ENCODE data around the gene LRRC55. TPM values are rescaled to one million over a fixed set of nuclear protein-coding genes. Genes with fewer than 3 reads are reported as not detected.

LRRC55 gene
- total RNA-seq, 1 experiment from 2014 or later, result not detected

DNA sequence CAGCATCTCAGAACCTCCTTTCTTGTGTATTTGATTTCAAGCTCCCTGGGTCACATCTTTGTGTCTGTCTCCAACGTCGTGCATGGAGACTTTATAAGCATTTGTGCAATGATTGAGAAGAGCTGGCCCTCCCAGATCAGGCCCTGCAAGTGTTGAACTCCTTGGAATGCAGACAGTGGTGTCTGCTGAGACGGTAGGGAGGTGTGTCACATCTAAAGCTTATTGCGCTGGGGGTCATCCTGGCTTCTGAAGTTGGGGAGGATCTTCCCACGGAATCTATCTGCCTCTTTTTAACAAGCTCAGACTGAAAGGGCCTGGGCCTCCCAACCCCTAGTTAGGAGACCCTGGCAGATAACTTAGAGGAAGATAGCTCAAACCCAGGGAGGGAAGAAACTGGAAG is 48.6 kb downstream of the LRRC55 start:
- DNase-seq, result no peak
- H3K4me1 Mint-ChIP-seq (ENCODE audit: low read depth, unreplicated experiment), result peaks cover 7% of the 10 kb centered on the region
- peaks cover 62% of the 10 kb centered on the region for H3K27me3 Mint-ChIP-seq (ENCODE audit: unreplicated experiment)
- CTCF ChIA-PET, result interaction anchor here (1.3 kb wide), 1 partner anchor 19 kb away, joined by 3 read pairs; no protein-coding TSS in a partner anchor
- no peak overlapping the region for H3K4me3 Mint-ChIP-seq (ENCODE audit: low read depth, unreplicated experiment)
- TF ChIP-seq, protein P1, sequence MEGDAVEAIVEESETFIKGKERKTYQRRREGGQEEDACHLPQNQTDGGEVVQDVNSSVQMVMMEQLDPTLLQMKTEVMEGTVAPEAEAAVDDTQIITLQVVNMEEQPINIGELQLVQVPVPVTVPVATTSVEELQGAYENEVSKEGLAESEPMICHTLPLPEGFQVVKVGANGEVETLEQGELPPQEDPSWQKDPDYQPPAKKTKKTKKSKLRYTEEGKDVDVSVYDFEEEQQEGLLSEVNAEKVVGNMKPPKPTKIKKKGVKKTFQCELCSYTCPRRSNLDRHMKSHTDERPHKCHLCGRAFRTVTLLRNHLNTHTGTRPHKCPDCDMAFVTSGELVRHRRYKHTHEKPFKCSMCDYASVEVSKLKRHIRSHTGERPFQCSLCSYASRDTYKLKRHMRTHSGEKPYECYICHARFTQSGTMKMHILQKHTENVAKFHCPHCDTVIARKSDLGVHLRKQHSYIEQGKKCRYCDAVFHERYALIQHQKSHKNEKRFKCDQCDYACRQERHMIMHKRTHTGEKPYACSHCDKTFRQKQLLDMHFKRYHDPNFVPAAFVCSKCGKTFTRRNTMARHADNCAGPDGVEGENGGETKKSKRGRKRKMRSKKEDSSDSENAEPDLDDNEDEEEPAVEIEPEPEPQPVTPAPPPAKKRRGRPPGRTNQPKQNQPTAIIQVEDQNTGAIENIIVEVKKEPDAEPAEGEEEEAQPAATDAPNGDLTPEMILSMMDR (IDR thresholded peaks at IDR 0.05; ENCODE audit: unreplicated experiment), result no peak
- BruUV-seq (replicated peaks), result no TSS peak
- intact Hi-C loops (cut with micrococcal nuclease; ENCODE audit: unreplicated experiment), result no loop called here
- no peak overlapping the region for H3K27ac Mint-ChIP-seq (ENCODE audit: unreplicated experiment)
- H3K9me3 Mint-ChIP-seq (ENCODE audit: low read depth, unreplicated experiment), result no peaks in the 10 kb centered on the region
- no peaks in the 10 kb centered on the region for H3K36me3 Mint-ChIP-seq (ENCODE audit: insufficient read depth, unreplicated experiment)

DNA sequence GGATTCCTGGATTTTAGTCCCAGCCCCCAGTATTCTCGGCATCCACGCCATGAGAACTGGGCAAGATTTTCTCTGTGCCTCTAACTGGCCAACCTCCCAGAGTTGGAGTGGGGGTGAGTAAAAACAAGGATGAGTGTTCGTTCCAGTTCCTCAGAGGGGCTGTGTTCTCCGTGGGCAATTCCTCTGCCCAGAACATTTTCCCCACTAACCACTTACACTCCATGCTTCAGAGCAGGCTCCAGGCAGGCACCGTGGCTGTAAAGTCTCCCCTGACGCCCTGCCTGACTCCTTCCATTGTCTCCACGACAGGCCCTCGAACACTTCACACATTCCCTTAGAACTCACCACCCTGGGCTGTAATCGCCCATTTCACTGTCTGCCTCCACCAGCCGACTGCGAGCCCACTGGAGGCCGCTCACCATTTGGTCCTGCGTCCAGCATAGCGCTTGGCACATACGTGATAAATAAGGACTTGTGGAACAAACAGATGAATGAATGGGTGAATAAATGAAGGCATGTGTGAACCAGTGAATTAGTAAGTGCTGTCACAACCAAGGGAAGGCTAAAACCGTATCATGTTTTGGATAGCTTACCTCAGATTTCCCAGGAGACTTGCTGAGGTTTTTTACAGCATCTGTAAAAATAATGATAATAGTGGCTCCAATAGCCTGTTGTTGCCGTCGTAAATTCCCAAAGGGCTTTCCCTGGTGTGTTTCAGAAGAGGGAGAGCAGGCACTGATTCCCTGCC is 49.2 kb downstream of the LRRC55 start:
- Mint-ChIP-seq H3K9me3 (ENCODE audit: low read depth, unreplicated experiment) (no peaks in the 10 kb centered on the region), H3K27ac (ENCODE audit: unreplicated experiment) (no peak overlapping the region), H3K4me3 (ENCODE audit: low read depth, unreplicated experiment) (no peak overlapping the region), H3K27me3 (ENCODE audit: unreplicated experiment) (peaks cover 68% of the 10 kb centered on the region), H3K4me1 (ENCODE audit: low read depth, unreplicated experiment) (peaks cover 7% of the 10 kb centered on the region), H3K36me3 (ENCODE audit: insufficient read depth, unreplicated experiment) (no peaks in the 10 kb centered on the region)
- intact Hi-C loops (cut with micrococcal nuclease; ENCODE audit: unreplicated experiment), result no loop called here
- no peak for DNase-seq
- BruUV-seq (replicated peaks), result no TSS peak
- TF ChIP-seq, protein P1 (IDR thresholded peaks at IDR 0.05; ENCODE audit: unreplicated experiment), result no peak
- CTCF ChIA-PET, result interaction anchor here (1.3 kb wide), 1 partner anchor 19 kb away, joined by 3 read pairs; no protein-coding TSS in a partner anchor

DNA sequence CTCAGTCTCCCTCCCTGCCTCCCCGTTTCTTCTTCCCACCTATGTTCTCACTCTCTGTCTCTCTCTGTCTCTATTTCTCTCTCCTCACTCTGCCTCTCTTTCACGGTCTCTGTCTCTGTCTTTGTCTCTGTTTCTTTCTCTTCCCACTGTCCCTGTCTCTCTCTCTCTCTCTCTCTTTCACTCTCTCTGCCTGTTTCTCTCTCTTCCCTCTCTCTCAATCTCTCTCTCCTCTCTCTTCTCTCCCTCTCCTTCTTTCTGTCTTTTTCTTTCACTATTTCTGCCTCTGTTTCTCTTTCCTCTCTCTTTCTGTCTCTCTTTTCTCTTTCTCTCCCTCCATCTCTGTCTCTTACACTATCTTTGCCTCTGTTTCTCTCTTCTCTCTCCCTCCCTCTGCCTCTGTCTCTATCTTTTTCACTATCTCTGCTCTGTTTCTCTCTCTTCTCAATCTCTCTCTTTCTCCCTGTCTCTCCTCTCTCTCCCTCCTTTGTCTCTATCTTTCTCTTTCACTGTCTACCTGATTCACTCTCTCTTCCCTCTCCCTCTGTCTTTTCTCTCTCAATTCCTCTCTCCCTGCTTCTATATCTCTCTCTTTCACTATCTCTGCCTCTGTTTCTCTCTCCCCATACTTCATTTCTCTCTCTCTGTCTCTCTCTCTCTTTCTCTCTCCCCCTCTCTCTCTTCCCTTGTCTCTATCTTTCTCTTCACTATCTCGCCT is 49.9 kb downstream of the LRRC55 start:
- Mint-ChIP-seq H3K4me1 (ENCODE audit: low read depth, unreplicated experiment) (peaks cover 7% of the 10 kb centered on the region), H3K27me3 (ENCODE audit: unreplicated experiment) (peaks cover 71% of the 10 kb centered on the region), H3K36me3 (ENCODE audit: insufficient read depth, unreplicated experiment) (no peaks in the 10 kb centered on the region), H3K4me3 (ENCODE audit: low read depth, unreplicated experiment) (no peak overlapping the region), H3K27ac (ENCODE audit: unreplicated experiment) (no peak overlapping the region), H3K9me3 (ENCODE audit: low read depth, unreplicated experiment) (no peaks in the 10 kb centered on the region)
- TF ChIP-seq, protein P1 (IDR thresholded peaks at IDR 0.05; ENCODE audit: unreplicated experiment), result no peak
- BruUV-seq (replicated peaks), result no TSS peak
- no peak for DNase-seq
- CTCF ChIA-PET, result no interaction called here
- intact Hi-C loops (cut with micrococcal nuclease; ENCODE audit: unreplicated experiment), result no loop called here

DNA sequence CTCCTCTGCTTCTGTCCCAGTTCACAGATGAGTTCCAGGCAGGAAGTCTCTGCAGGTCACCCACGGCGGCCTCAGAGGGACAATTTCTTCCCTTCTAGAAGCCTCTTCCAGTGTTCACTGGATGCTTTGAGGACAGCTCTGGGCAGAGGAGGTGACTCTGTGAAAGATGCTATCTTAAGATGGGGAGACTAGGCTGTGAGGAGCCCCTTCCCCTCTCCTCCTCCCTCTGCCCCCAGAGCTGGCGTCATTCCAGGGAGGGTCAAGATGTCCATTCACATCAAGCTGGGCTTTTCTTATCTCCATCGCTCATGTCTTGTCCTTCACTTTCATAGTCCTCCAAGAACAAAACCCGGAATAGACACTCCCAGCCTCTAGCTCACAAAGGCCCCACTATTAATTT is 51.9 kb downstream of the LRRC55 start:
- peaks cover 82% of the 10 kb centered on the region for H3K27me3 Mint-ChIP-seq (ENCODE audit: unreplicated experiment)
- no TSS peak for BruUV-seq (replicated peaks)
- intact Hi-C loops (cut with micrococcal nuclease; ENCODE audit: unreplicated experiment), result no loop called here
- peaks cover 7% of the 10 kb centered on the region for H3K4me1 Mint-ChIP-seq (ENCODE audit: low read depth, unreplicated experiment)
- TF ChIP-seq, protein P1 (IDR thresholded peaks at IDR 0.05; ENCODE audit: unreplicated experiment), result no peak
- no peak for DNase-seq
- CTCF ChIA-PET, result no interaction called here
- no peaks in the 10 kb centered on the region for H3K36me3 Mint-ChIP-seq (ENCODE audit: insufficient read depth, unreplicated experiment)
- H3K9me3 Mint-ChIP-seq (ENCODE audit: low read depth, unreplicated experiment), result no peaks in the 10 kb centered on the region
- H3K4me3 Mint-ChIP-seq (ENCODE audit: low read depth, unreplicated experiment), result no peak overlapping the region
- H3K27ac Mint-ChIP-seq (ENCODE audit: unreplicated experiment), result no peak overlapping the region

Data from Calu3 (cell line).